IMR-90 (cell line): ENCODE measurements around the gene TLR1.

ENCODE experiments used
- BHLHE40 ChIP-seq: fragments of 150-350 bp; IDR thresholded peaks from 2 replicates; pipeline ENCODE4 v1.6.1; 2016; ENCODE audit warnings: mild to moderate bottlenecking, low read depth, low read length
- CEBPB ChIP-seq: IDR thresholded peaks from 2 replicates; pipeline ENCODE4 v1.6.1; 2012; ENCODE audit warnings: low read depth, low read length, improper control_type of control experiment
- FOS ChIP-seq: fragments of 150-350 bp; IDR thresholded peaks from 2 replicates; pipeline ENCODE4 v1.6.1; 2016; ENCODE audit warnings: low read depth, low read length
- POLR2A ChIP-seq: IDR thresholded peaks from 2 replicates; pipeline ENCODE4 v1.6.1; 2012; ENCODE audit warnings: mild to moderate bottlenecking, low read depth, low read length
- RAD21 ChIP-seq: IDR thresholded peaks from 2 replicates; pipeline ENCODE4 v1.6.1; 2012; ENCODE audit warnings: low read length, improper control_type of control experiment
- SMC3 ChIP-seq: fragments of 150-350 bp; IDR thresholded peaks from 2 replicates; pipeline ENCODE4 v1.6.1; 2016; ENCODE audit warnings: low read depth, mild to moderate bottlenecking, antibody characterized with exemption, low read length, moderate library complexity
- TF ChIP-seq, protein P1 (sequence below): fragments of 150-350 bp; IDR thresholded peaks from 2 replicates; pipeline ENCODE4 v1.6.1; 2016; ENCODE audit warnings: low read depth, mild to moderate bottlenecking, low read length, moderate library complexity, borderline replicate concordance
- TF ChIP-seq, protein P2 (sequence below): conservative IDR thresholded peaks from 2 replicates; pipeline ENCODE4 v1.5.1; 2012; ENCODE audit warnings: mild to moderate bottlenecking, low read depth, low read length, improper control_type of control experiment
- TF ChIP-seq, protein P3 (sequence below): fragments of 150-350 bp; IDR thresholded peaks from 2 replicates; pipeline ENCODE4 v1.6.1; 2017; ENCODE audit warnings: mild to moderate bottlenecking, antibody characterized with exemption, low read length, low read depth

DNA sequence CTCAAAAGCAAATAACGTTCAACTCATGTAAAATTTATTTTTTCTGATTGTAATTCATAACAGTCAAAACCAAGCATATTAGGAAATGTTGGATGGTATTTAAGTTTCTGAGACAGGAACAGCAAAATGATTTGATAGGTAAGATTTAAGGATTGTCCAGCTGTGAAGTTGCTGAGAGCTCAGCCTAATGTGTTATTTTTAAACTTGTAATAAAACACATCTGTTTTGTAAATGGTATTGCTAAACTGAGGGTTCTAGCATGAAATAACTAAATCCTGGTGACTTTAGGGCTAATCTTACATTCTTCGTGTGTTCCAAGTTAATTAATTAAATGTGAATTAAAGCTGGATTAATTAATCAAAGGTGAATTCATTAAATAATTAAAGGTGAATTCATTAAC is 35.1 kb downstream of the TLR1 start:
- TF ChIP-seq SMC3 (no peak), RAD21 (no peak), CEBPB (no peak), POLR2A (no peak), BHLHE40 (no peak), FOS (no peak)
- TF ChIP-seq, protein P1, sequence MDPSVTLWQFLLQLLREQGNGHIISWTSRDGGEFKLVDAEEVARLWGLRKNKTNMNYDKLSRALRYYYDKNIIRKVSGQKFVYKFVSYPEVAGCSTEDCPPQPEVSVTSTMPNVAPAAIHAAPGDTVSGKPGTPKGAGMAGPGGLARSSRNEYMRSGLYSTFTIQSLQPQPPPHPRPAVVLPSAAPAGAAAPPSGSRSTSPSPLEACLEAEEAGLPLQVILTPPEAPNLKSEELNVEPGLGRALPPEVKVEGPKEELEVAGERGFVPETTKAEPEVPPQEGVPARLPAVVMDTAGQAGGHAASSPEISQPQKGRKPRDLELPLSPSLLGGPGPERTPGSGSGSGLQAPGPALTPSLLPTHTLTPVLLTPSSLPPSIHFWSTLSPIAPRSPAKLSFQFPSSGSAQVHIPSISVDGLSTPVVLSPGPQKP = no peak
- TF ChIP-seq, protein P2, sequence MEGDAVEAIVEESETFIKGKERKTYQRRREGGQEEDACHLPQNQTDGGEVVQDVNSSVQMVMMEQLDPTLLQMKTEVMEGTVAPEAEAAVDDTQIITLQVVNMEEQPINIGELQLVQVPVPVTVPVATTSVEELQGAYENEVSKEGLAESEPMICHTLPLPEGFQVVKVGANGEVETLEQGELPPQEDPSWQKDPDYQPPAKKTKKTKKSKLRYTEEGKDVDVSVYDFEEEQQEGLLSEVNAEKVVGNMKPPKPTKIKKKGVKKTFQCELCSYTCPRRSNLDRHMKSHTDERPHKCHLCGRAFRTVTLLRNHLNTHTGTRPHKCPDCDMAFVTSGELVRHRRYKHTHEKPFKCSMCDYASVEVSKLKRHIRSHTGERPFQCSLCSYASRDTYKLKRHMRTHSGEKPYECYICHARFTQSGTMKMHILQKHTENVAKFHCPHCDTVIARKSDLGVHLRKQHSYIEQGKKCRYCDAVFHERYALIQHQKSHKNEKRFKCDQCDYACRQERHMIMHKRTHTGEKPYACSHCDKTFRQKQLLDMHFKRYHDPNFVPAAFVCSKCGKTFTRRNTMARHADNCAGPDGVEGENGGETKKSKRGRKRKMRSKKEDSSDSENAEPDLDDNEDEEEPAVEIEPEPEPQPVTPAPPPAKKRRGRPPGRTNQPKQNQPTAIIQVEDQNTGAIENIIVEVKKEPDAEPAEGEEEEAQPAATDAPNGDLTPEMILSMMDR = no peak
- TF ChIP-seq, protein P3, sequence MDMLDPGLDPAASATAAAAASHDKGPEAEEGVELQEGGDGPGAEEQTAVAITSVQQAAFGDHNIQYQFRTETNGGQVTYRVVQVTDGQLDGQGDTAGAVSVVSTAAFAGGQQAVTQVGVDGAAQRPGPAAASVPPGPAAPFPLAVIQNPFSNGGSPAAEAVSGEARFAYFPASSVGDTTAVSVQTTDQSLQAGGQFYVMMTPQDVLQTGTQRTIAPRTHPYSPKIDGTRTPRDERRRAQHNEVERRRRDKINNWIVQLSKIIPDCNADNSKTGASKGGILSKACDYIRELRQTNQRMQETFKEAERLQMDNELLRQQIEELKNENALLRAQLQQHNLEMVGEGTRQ = no peak
